ENCODE results near the gene ATP2B2.
"Not testable (repeated sequence)": the region's sequence is repeated elsewhere in the genome, so short reads cannot be mapped to it uniquely, and the experiment has no call there.

ATP2B2 gene

DNA sequence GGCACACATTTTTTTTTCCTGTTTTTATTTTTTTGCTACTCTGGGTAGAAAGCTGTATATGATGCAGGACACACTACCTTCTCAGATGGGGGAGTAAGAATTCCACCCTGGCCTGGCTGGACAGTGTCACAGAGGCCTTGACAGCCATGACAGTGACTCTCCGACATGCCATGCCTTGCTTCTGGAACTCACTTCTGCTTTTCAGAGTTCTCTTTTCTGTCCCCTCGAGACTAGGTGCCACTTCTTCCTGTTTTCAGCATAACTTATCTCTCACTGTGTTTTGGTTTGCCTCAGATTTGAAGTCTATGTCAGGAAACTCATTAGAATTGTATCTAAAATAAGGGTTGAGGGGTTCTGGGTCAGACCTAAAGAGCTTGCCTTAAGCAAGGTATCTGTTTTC, 115.4 kb downstream of the ATP2B2 start:
- no peak overlapping the region for H3K27ac ChIP-seq (ENCODE audit: low read length)
- H3K36me3 ChIP-seq (ENCODE audit: insufficient read depth, low read depth, low read length): no peaks in the 10 kb centered on the region
- no peaks in the 10 kb centered on the region for H3K27me3 ChIP-seq (ENCODE audit: insufficient read depth, low read length)
- no peak overlapping the region for H3K9ac ChIP-seq (ENCODE audit: low read depth, low read length)
- H3K4me3 ChIP-seq (ENCODE audit: low read length): no peak overlapping the region
- H3K9me3 ChIP-seq (ENCODE audit: insufficient read depth, low read depth, low read length): no peaks in the 10 kb centered on the region
- H3K4me1 ChIP-seq (ENCODE audit: insufficient read depth, low read length): peaks cover 4% of the 10 kb centered on the region

DNA sequence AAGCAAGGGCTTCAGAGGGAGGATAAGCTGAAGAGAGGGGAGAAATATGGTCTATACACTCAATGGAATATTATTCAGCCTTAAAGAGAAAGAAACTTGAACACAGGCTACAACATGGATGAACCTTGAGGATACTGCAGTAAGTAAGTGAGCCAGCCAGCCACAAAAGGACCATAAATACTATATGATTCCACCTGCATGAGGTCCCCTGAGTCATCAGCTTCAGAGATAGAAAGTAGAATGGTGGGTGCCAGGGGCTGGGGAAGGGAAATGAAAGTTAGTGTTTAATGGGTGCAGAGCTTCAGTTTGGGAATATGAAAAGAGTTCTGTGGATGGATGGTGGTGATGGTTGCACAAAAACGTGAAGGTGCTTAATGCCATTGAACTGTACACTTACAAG, 116.0 kb downstream of the ATP2B2 start:
- H3K4me3 ChIP-seq (ENCODE audit: low read length): no peak overlapping the region
- no peak overlapping the region for H3K27ac ChIP-seq (ENCODE audit: low read length)
- H3K27me3 ChIP-seq (ENCODE audit: insufficient read depth, low read length): no peaks in the 10 kb centered on the region
- H3K9me3 ChIP-seq (ENCODE audit: insufficient read depth, low read depth, low read length): no peaks in the 10 kb centered on the region
- no peak overlapping the region for H3K9ac ChIP-seq (ENCODE audit: low read depth, low read length)
- no peaks in the 10 kb centered on the region for H3K36me3 ChIP-seq (ENCODE audit: insufficient read depth, low read depth, low read length)
- no peaks in the 10 kb centered on the region for H3K4me1 ChIP-seq (ENCODE audit: insufficient read depth, low read length)

DNA sequence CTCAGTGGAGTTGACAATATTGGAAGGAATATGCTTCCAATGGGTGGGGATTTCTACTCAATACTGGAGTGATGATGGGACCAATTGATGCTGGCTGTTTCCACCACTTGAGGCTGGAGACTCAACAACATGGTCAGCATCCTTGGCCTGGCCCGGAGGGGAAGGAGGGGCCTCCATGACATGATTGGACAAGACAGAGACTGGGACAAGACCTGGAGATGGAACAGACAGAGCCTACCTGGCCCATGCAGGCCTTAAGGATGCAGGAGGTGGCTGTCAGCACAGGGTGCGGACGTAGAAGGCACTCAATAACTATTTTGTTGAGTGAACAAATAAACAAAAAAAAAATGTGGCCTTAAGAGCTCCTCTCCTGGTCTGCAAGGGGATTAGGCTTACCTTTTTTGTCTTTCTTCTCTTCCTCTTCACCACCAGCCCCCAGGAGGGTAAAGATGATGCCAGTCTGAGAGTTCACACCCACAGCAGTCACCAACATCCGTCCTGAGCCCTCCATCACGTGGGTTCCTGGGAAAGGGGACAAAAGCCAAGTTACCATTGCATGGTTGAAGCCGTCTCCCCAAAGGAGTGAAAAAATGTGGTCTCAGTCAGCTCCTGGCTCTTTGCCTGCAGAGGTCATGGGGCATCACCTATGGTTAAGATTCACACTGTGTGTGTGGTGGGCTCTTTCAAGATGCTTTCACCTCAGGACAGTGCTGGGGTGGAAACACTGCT, 117.3 kb downstream of the ATP2B2 start:
- H3K4me3 ChIP-seq (ENCODE audit: low read length): no peak overlapping the region
- H3K27me3 ChIP-seq (ENCODE audit: insufficient read depth, low read length): no peaks in the 10 kb centered on the region

DNA sequence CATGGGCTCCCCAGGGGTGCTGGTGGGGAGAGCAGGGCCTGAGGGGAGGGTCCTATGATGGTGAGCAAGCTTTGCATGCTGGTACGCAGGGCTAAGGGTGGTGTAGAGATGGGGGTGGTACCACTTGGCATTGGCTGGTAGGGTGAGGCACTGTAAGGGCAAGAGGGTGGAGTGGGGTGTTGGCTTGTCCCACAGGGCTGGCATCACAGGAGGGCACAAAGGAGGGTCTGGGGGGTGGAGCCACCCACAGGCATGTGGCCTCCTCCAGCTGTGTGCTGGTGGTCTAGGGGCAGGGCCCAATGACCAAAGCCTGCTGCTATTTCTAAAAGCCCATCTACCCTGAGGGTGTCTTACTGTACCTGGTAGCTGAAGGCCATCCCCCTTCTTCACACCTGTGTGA, 119.3 kb downstream of the ATP2B2 start:
- Histone ChIP-seq H3K4me3 (ENCODE audit: low read length) (no peak overlapping the region), H3K4me1 (ENCODE audit: insufficient read depth, low read length) (peaks cover 3% of the 10 kb centered on the region; the same call in 1 of the 2 replicates), H3K9ac (ENCODE audit: low read depth, low read length) (no peak overlapping the region), H3K27ac (ENCODE audit: low read length) (no peak overlapping the region), H3K36me3 (ENCODE audit: insufficient read depth, low read depth, low read length) (no peaks in the 10 kb centered on the region), H3K9me3 (ENCODE audit: insufficient read depth, low read depth, low read length) (no peaks in the 10 kb centered on the region), H3K27me3 (ENCODE audit: insufficient read depth, low read length) (no peaks in the 10 kb centered on the region)

More for the DNA sequence above, 117.3 kb downstream of the ATP2B2 start:
- Histone ChIP-seq H3K27ac (ENCODE audit: low read length) (no peak overlapping the region), H3K9ac (ENCODE audit: low read depth, low read length) (no peak overlapping the region), H3K36me3 (ENCODE audit: insufficient read depth, low read depth, low read length) (no peaks in the 10 kb centered on the region), H3K4me1 (ENCODE audit: insufficient read depth, low read length) (no peaks in the 10 kb centered on the region), H3K9me3 (ENCODE audit: insufficient read depth, low read depth, low read length) (no peaks in the 10 kb centered on the region)

DNA sequence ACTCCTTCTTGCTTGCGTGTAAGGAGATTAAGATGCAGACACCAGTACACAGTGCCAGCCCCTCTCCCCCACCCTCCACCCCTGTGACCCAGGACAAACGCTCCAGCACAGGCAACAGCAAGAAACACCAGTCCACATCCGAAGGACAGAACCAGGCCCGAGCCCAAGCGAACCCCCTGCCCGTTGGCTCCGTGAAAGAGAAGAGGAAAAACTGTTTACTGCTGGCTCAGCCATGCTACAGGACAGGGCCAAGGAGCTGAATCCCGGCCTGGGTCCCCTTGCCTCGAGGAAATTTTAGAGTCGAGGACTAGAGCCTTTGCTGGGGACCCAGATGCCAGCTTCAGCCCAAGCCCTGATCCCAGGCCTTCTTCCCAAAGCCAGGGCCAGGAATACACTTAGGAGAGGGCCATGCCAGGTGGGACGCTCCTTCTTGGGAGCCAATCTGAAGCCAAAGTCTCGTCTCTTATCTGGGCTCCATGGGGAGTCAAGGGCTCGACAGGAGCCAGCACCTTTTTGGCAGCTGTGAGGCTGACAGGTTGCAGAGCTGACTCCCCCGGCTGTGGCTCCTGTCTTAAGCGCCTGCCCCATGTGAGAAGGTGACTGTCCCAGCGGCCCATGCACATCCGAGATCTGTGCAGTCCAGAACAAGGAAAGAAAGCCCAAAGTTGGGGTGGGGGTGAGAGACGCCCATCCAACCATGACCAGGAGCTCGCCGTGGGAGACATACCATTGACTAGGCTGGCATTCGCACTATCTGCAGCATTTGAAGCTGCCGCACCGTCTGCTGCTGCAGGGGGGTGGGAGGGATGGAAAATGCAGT, 120.6 kb downstream of the ATP2B2 start:
- no peak overlapping the region for H3K4me3 ChIP-seq (ENCODE audit: low read length)
- no peaks in the 10 kb centered on the region for H3K27me3 ChIP-seq (ENCODE audit: insufficient read depth, low read length)
- no peaks in the 10 kb centered on the region for H3K9me3 ChIP-seq (ENCODE audit: insufficient read depth, low read depth, low read length)
- no peak overlapping the region for H3K27ac ChIP-seq (ENCODE audit: low read length)
- H3K9ac ChIP-seq (ENCODE audit: low read depth, low read length): no peak overlapping the region
- no peaks in the 10 kb centered on the region for H3K36me3 ChIP-seq (ENCODE audit: insufficient read depth, low read depth, low read length)
- peaks cover 3% of the 10 kb centered on the region; the same call in 1 of the 2 replicates for H3K4me1 ChIP-seq (ENCODE audit: insufficient read depth, low read length)

DNA sequence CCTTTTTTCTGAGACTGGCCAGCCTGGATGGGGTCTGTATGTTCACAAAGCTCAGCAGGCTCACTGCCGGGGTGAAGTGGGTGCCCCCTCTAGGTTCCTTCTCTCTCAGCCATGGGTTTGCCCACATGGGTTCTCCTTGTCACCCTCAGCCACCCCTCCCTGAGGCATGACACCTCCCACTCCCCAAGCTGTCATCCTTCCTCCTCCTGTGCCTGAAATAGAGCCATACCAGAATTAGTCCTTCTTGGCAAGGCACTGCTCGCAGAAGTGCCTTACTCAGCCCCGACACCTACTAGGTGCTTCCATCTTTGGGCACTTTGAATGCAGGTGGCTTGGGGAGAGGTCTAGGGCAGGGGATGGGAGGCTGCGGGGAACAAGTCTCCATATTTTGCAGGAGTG, 121.5 kb downstream of the ATP2B2 start:
- Histone ChIP-seq H3K4me1 (ENCODE audit: insufficient read depth, low read length) (peaks cover 3% of the 10 kb centered on the region; the same call in 1 of the 2 replicates), H3K27ac (ENCODE audit: low read length) (no peak overlapping the region), H3K9ac (ENCODE audit: low read depth, low read length) (no peak overlapping the region), H3K36me3 (ENCODE audit: insufficient read depth, low read depth, low read length) (no peaks in the 10 kb centered on the region), H3K27me3 (ENCODE audit: insufficient read depth, low read length) (no peaks in the 10 kb centered on the region), H3K4me3 (ENCODE audit: low read length) (no peak overlapping the region), H3K9me3 (ENCODE audit: insufficient read depth, low read depth, low read length) (no peaks in the 10 kb centered on the region)

DNA sequence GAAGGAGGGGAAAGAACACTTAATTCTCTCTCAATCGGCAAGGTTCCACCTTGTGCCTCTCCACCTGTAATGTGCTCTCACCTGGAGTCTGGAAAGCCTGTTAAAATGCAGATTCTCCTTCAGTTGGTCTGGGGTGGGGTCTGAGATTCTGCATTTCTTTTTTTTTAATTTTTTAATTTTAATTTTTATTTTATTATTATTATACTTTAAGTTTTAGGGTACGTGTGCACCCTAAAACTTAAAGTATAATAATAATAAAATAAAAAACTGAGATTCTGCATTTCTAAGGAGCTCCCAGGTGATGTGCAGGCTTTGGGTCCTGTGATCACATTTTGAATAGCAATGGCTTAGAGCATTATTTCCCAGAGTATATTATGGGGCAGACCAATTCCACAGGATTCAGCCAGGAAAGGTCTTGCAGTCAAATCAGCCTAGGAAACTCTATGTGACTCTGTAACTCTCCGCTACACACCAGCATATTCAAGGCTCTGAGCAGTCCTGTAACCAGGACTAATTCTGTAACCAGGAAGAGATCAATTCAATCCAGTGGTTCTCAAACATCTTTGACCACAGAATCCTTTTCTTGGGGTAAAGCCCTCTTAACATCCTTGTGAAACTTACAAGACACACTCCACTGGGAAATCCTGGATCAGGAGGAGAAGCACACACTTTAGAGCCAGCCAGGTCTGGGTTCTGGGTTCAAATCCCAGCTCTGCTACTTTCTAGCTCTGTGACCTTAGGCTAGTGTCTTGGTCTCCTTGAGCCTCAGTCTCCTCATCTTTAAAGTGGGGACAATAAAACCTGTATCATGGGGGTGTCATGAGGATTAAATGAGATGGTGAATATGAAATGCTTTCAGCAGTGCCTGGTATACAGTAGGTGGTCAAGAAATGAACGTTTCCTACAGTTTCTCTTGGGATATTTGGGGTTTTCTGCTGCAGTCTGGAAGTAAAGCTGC, 122.2 kb downstream of the ATP2B2 start:
- H3K36me3 ChIP-seq (ENCODE audit: insufficient read depth, low read depth, low read length): no peaks in the 10 kb centered on the region
- peaks cover 3% of the 10 kb centered on the region; the same call in 1 of the 2 replicates for H3K4me1 ChIP-seq (ENCODE audit: insufficient read depth, low read length)

DNA sequence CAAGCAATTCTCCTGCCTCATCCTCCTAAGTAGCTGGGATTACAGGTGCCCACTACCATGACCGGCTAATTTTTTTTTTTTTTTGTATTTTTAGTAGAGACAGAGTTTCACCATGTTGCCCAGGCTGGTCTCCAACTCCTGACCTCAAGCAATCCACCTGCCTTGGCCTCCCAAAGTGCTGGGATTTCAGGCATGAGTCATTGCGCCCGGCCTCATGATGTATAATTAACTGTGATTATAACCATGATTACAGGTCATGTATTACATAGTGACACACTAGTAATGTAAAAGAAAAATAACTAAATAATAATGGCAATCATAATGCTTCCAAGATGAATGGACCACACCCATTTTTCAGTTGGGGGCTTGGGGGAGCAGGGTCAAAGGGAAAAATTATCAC, 122.9 kb downstream of the ATP2B2 start:
- not testable (repeated sequence) for H3K27ac ChIP-seq (ENCODE audit: low read length); H3K9ac ChIP-seq (ENCODE audit: low read depth, low read length); H3K4me1 ChIP-seq (ENCODE audit: insufficient read depth, low read length); H3K9me3 ChIP-seq (ENCODE audit: insufficient read depth, low read depth, low read length); H3K36me3 ChIP-seq (ENCODE audit: insufficient read depth, low read depth, low read length); H3K27me3 ChIP-seq (ENCODE audit: insufficient read depth, low read length); H3K4me3 ChIP-seq (ENCODE audit: low read length)

More for the DNA sequence above, 122.2 kb downstream of the ATP2B2 start:
- Histone ChIP-seq H3K9ac (ENCODE audit: low read depth, low read length) (no peak overlapping the region), H3K9me3 (ENCODE audit: insufficient read depth, low read depth, low read length) (no peaks in the 10 kb centered on the region), H3K27me3 (ENCODE audit: insufficient read depth, low read length) (no peaks in the 10 kb centered on the region), H3K4me3 (ENCODE audit: low read length) (no peak overlapping the region), H3K27ac (ENCODE audit: low read length) (no peak overlapping the region)

DNA sequence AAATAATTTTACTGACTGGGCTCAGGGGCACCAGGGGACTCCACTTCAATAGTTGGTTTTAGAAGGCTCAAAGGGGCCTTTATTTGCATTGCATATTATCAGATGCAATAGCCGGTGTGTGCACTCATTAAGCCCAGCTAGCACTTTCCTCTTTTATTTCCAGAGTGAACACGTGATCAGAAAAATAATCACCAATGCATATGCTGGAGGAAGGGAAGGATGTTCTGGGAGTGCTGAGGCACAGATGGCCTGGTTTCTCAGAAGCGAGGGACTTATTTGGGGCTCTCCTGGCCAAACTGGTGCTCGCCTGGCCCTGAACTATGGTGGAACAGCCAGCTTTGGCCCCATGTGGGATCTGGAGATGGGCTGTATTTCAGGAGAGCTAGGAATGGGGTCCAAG, 124.0 kb downstream of the ATP2B2 start:
- Histone ChIP-seq H3K4me3 (ENCODE audit: low read length) (no peak overlapping the region), H3K36me3 (ENCODE audit: insufficient read depth, low read depth, low read length) (no peaks in the 10 kb centered on the region), H3K4me1 (ENCODE audit: insufficient read depth, low read length) (peaks cover 3% of the 10 kb centered on the region; the same call in 1 of the 2 replicates), H3K9ac (ENCODE audit: low read depth, low read length) (no peak overlapping the region), H3K27ac (ENCODE audit: low read length) (no peak overlapping the region), H3K27me3 (ENCODE audit: insufficient read depth, low read length) (no peaks in the 10 kb centered on the region), H3K9me3 (ENCODE audit: insufficient read depth, low read depth, low read length) (no peaks in the 10 kb centered on the region)

DNA sequence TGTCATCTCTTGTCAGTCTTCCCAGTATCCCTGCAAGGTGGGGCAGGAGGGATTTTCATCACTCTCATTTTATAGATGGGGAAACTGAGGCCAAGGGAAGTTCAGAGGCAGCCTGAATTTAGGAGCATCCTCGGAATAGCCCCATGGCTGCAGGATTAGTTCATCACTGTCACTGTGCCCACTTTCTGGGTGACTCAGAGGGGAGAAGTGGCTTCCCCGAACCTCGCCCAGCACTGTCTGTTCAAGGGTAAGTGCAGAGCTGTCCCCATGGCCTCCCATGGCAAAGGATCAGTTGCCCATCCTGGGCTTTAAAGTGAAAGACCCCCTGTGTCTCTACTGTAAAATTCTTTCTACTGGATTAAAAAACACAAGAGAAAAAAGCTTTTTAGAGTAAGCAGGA, 124.5 kb downstream of the ATP2B2 start:
- H3K36me3 ChIP-seq (ENCODE audit: insufficient read depth, low read depth, low read length): no peaks in the 10 kb centered on the region
- H3K4me1 ChIP-seq (ENCODE audit: insufficient read depth, low read length): peaks cover 3% of the 10 kb centered on the region; the same call in 1 of the 2 replicates
- no peaks in the 10 kb centered on the region for H3K9me3 ChIP-seq (ENCODE audit: insufficient read depth, low read depth, low read length)
- no peak overlapping the region for H3K27ac ChIP-seq (ENCODE audit: low read length)
- no peak overlapping the region for H3K9ac ChIP-seq (ENCODE audit: low read depth, low read length)
- no peak overlapping the region for H3K4me3 ChIP-seq (ENCODE audit: low read length)
- no peaks in the 10 kb centered on the region for H3K27me3 ChIP-seq (ENCODE audit: insufficient read depth, low read length)

DNA sequence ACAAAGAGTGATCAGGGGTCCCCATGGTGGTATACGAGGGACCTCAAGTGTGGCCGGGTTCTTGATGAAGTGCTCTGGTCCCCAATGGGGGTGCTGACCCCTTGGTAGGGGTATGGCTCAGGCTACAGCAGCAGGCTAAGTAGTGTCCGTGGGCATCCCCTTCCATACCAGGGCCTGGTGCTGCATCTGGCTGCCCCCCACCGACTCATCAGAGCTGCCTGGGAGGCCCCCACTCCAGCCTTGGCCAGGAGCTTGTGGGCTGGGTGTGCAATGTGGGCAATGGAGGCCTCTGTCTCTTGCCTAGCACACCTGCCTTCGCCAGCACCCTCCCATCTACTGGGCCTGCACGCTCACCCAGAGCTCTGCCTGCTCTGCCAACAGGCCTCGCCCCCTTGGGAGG, 125.4 kb downstream of the ATP2B2 start:
- peaks cover 3% of the 10 kb centered on the region; the same call in 1 of the 2 replicates for H3K4me1 ChIP-seq (ENCODE audit: insufficient read depth, low read length)
- H3K36me3 ChIP-seq (ENCODE audit: insufficient read depth, low read depth, low read length): no peaks in the 10 kb centered on the region
- no peaks in the 10 kb centered on the region for H3K27me3 ChIP-seq (ENCODE audit: insufficient read depth, low read length)
- no peak overlapping the region for H3K9ac ChIP-seq (ENCODE audit: low read depth, low read length)
- no peak overlapping the region for H3K4me3 ChIP-seq (ENCODE audit: low read length)
- H3K9me3 ChIP-seq (ENCODE audit: insufficient read depth, low read depth, low read length): no peaks in the 10 kb centered on the region
- H3K27ac ChIP-seq (ENCODE audit: low read length): no peak overlapping the region
